Natural killer cell (primary cell): ENCODE measurements around the gene KRT15. TPM values are rescaled to one million over a fixed set of nuclear protein-coding genes. Genes with fewer than 3 reads are reported as not detected.

ENCODE experiments used
- ATAC-seq, 3 donors: fragments of 150-1000 bp in 2 of 3; fragments of 200-7000 bp in 1 of 3; cut with Tn5 transposase; 1 replicate in 1 of 3; 2 replicates in 2 of 3; pipeline ENCODE4 v1.10.0; 2021; ENCODE audit warnings: mild to moderate bottlenecking in 2 of 3, moderate library complexity in 2 of 3
- DNase-seq, 2 donors: peaks; one replicate each; pipeline versions ENCODE4 v3.0.0 to v3.0.0-alpha.2; 2013 to 2021; ENCODE audit warnings: mixed read lengths in 1 of 2
- H3K27ac ChIP-seq: one replicate; pipeline ENCODE4 v1.5.1; 2013; ENCODE audit warnings: mild to moderate bottlenecking, low read length
- H3K27me3 ChIP-seq: one replicate; pipeline ENCODE4 v1.6.1; 2013; ENCODE audit warnings: low read length; ENCODE audit not compliant: control insufficient read depth, insufficient read depth
- H3K36me3 ChIP-seq: one replicate; pipeline ENCODE4 v1.6.1; 2013; ENCODE audit warnings: low read length; ENCODE audit not compliant: control insufficient read depth, insufficient read depth
- H3K4me1 ChIP-seq: one replicate; pipeline ENCODE4 v1.6.1; 2013; ENCODE audit warnings: low read length; ENCODE audit not compliant: control insufficient read depth, insufficient read depth
- H3K4me3 ChIP-seq: one replicate; pipeline ENCODE4 v1.5.1; 2013; ENCODE audit warnings: low read length
- H3K9me3 ChIP-seq: one replicate; pipeline ENCODE4 v1.6.1; 2013; ENCODE audit warnings: low read length; ENCODE audit not compliant: control insufficient read depth, insufficient read depth
- H3K27ac Mint-ChIP-seq, 2 donors: one replicate each; pipeline ENCODE4 v1.8.0; 2022; ENCODE audit warnings: mild to moderate bottlenecking in 2 of 2, mixed read lengths in 2 of 2, moderate library complexity in 1 of 2
- H3K27me3 Mint-ChIP-seq, 2 donors: one replicate each; pipeline ENCODE4 v1.8.0; 2022; ENCODE audit warnings: low read depth in 2 of 2, mixed read lengths in 2 of 2
- H3K36me3 Mint-ChIP-seq: one replicate; pipeline ENCODE4 v1.8.0; 2022; ENCODE audit warnings: mixed read lengths
- H3K4me1 Mint-ChIP-seq, 2 donors: one replicate each; pipeline ENCODE4 v1.8.0; 2022; ENCODE audit warnings: mixed read lengths in 2 of 2
- H3K4me3 Mint-ChIP-seq: one replicate; pipeline ENCODE4 v1.8.0; 2022; ENCODE audit warnings: mild to moderate bottlenecking, moderate library complexity, mixed read lengths
- H3K9me3 Mint-ChIP-seq, 2 donors: one replicate each; pipeline ENCODE4 v1.8.0; 2022; ENCODE audit warnings: mixed read lengths in 2 of 2
- CTCF ChIP-seq: fragments of 200-600 bp; IDR thresholded peaks from one replicate; pipeline ENCODE4 v1.8.0; 2022; ENCODE audit warnings: antibody characterized with exemption
- WGBS: methylation state at CpG from one replicate; pipeline ENCODE4 v1.1.7; 2013; ENCODE audit warnings: missing lambda C conversion rate; ENCODE audit not compliant: insufficient coverage; 5-methylcytosine and 5-hydroxymethylcytosine counted together
- intact Hi-C: fragments of 100-400 bp; cut with micrococcal nuclease; formaldehyde crosslinking; loops from one replicate; pipeline ENCODE4 v1.14.2; 2022
- total RNA-seq, 4 donors: library from RNA; stranded (reverse); fragments of 120-200 nt in 1 of 4; gene quantifications; one replicate each; pipeline versions ENCODE4 v1.2.3 to v1.2.4, GENCODE V29; 2013 to 2022

KRT15 gene
- total RNA-seq, 3 donors from 2014 or later (not counting 1 experiment from before 2014, with no cell fraction given) = not detected

GRCh38 chr17:41505007-41505808 lies 13.5 kb downstream of the KRT15 start, which contains the start of gene KRT13:
Gene KRT13 (minus strand): TSS chr17:41505612. CDS start chr17:41505550, 62 bp downstream.
- no peak within 1 kb of the TSS for H3K27ac Mint-ChIP-seq
- DNase-seq = no peak

GRCh38 chr17:41504246-41504977 lies 14.3 kb downstream of the KRT15 start:
- Histone ChIP-seq H3K27ac (no peak overlapping the region), H3K9me3 (no peaks in the 10 kb centered on the region), H3K27me3 (no peaks in the 10 kb centered on the region), H3K4me3 (no peak overlapping the region), H3K4me1 (no peaks in the 10 kb centered on the region), H3K36me3 (no peaks in the 10 kb centered on the region)
- Mint-ChIP-seq H3K27ac (no peak overlapping the region), H3K9me3 (no peaks in the 10 kb centered on the region), H3K4me1 (no peaks in the 10 kb centered on the region), H3K27me3 (peaks cover 8 to 14% of the 10 kb centered on the region in 2 donors), H3K36me3 (no peaks in the 10 kb centered on the region), H3K4me3 (no peak overlapping the region)
- TF ChIP-seq CTCF = no peak
- WGBS = 84% methylated on average over 7 of the region's 8 CpGs
- intact Hi-C loops = no loop called here
- ATAC-seq (no peak), DNase-seq (no peak)

More at GRCh38 chr17:41505007-41505808, 13.5 kb downstream of the KRT15 start, which contains the start of gene KRT13:
- Mint-ChIP-seq H3K4me1 (no peaks in the 10 kb centered on the region), H3K27me3 (peaks cover 0 to 6% of the 10 kb centered on the region in 2 donors), H3K9me3 (no peaks in the 10 kb centered on the region), H3K4me3 (no peak within 1 kb of the TSS), H3K36me3 (no peaks in the 10 kb centered on the region)
- no peak within 1 kb of the TSS for H3K27ac ChIP-seq
- no peaks in the 10 kb centered on the region for H3K9me3 ChIP-seq
- 84% methylated on average over 17 of the region's 17 CpGs for WGBS
- ATAC-seq = no peak
- no peak for TF ChIP-seq CTCF
- H3K27me3 ChIP-seq = no peaks in the 10 kb centered on the region
- H3K4me3 ChIP-seq = no peak within 1 kb of the TSS
- no peaks in the 10 kb centered on the region for H3K4me1 ChIP-seq
- intact Hi-C loops = no loop called here
- H3K36me3 ChIP-seq = no peaks in the 10 kb centered on the region

GRCh38 chr17:41503202-41503601 lies 15.5 kb downstream of the KRT15 start:
- no peak overlapping the region for H3K27ac Mint-ChIP-seq
- no peak for TF ChIP-seq CTCF
- peaks cover 12 to 20% of the 10 kb centered on the region in 2 donors for H3K27me3 Mint-ChIP-seq

More at GRCh38 chr17:41503202-41503601, 15.5 kb downstream of the KRT15 start:
- peaks cover 4% of the 10 kb centered on the region for H3K4me1 ChIP-seq
- H3K27me3 ChIP-seq = no peaks in the 10 kb centered on the region
- H3K9me3 ChIP-seq = no peaks in the 10 kb centered on the region
- 86% methylated on average over 4 of the region's 9 CpGs for WGBS
- ATAC-seq (no peak), DNase-seq (no peak)
- no peak overlapping the region for H3K27ac ChIP-seq
- H3K4me1 Mint-ChIP-seq = no peaks in the 10 kb centered on the region
- H3K36me3 Mint-ChIP-seq = no peaks in the 10 kb centered on the region
- no peaks in the 10 kb centered on the region for H3K9me3 Mint-ChIP-seq
- intact Hi-C loops = no loop called here
- H3K4me3 Mint-ChIP-seq = no peak overlapping the region
- no peaks in the 10 kb centered on the region for H3K36me3 ChIP-seq
- no peak overlapping the region for H3K4me3 ChIP-seq
